ENCODE measurements around the gene RBM38. TPM values are rescaled to one million over a fixed set of nuclear protein-coding genes. Genes with fewer than 3 reads are reported as not detected.
"Not testable (repeated sequence)": the region's sequence is repeated elsewhere in the genome, so short reads cannot be mapped to it uniquely, and the experiment has no call there.

The RBM38 gene
- total RNA-seq, 1 donor from 2014 or later: 26.6 TPM

DNA sequence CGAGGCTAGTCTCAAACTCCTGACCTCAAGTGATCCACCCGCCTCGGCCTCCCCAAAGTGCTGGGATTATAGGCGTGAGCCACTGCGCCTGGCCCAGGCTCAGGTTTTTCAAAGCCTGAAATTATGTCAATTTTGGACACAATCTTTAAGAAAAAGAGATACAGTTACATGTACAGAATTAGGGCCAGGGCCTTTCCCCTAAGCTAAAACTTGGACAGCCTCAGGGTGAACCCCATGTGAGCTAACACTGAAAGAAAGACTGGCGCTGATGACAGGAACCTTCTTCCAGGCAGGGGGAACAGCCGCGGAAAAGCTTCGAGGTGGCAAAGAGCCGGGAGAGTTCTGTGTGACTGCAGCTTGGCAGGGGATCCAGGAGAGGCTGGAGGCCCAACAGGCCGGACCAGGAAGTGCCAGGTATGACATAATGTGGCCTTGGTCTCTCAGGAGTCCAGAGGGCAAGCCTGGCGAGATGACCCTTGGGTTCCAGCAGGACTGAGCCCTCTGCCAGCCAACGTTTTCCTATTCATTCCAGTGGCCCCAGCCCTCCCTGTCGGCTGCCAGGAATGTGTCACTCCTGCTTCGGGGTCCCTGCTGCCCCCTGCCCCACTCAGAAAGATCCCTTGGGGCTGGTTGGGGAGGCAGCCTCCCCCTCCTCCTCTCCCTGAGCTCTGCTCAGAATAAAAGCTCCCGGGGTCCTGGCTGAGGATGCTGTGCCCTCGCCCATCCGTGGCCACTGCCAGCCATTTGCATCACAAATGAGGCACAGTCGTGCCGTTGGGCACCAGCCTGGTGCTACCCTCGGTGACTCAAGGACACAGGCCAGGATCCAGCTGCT lies 37.3 kb downstream of the RBM38 start:
- H3K4me1 Mint-ChIP-seq: peaks cover 24% of the 10 kb centered on the region
- Histone ChIP-seq H3K79me2 (ENCODE audit: low read depth) (no peaks in the 10 kb centered on the region), H3K9ac (no peak overlapping the region), H3K36me3 (no peaks in the 10 kb centered on the region), H2AFZ (replicated peaks) (no peak overlapping the region), H3K4me3 (no peak overlapping the region), H3K4me2 (no peak overlapping the region), H3F3A (ENCODE audit: low read depth) (no peaks in the 10 kb centered on the region), H3K9me3 (ENCODE audit: low read depth) (no peaks in the 10 kb centered on the region), H4K20me1 (ENCODE audit: low read depth) (no peaks in the 10 kb centered on the region), H3K27me3 (no peaks in the 10 kb centered on the region), H3K4me1 (peaks cover 10% of the 10 kb centered on the region), H3K27ac (no peak overlapping the region)
- H3K9me3 Mint-ChIP-seq: no peaks in the 10 kb centered on the region
- no peak for DNase-seq (ENCODE audit: low spot score)
- no peaks in the 10 kb centered on the region for H3K36me3 Mint-ChIP-seq
- TF ChIP-seq EZH2 (IDR thresholded peaks at IDR 0.05) (no peak), EZH2phosphoT487 (IDR thresholded peaks at IDR 0.05) (no peak)
- TF ChIP-seq, protein P1, sequence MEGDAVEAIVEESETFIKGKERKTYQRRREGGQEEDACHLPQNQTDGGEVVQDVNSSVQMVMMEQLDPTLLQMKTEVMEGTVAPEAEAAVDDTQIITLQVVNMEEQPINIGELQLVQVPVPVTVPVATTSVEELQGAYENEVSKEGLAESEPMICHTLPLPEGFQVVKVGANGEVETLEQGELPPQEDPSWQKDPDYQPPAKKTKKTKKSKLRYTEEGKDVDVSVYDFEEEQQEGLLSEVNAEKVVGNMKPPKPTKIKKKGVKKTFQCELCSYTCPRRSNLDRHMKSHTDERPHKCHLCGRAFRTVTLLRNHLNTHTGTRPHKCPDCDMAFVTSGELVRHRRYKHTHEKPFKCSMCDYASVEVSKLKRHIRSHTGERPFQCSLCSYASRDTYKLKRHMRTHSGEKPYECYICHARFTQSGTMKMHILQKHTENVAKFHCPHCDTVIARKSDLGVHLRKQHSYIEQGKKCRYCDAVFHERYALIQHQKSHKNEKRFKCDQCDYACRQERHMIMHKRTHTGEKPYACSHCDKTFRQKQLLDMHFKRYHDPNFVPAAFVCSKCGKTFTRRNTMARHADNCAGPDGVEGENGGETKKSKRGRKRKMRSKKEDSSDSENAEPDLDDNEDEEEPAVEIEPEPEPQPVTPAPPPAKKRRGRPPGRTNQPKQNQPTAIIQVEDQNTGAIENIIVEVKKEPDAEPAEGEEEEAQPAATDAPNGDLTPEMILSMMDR (IDR thresholded peaks at IDR 0.05): no peak
- peaks cover 4% of the 10 kb centered on the region for H3K27me3 Mint-ChIP-seq (ENCODE audit: insufficient read depth, low read depth)
- no peak overlapping the region for H3K4me3 Mint-ChIP-seq
- no peak overlapping the region for H3K27ac Mint-ChIP-seq

- H3K4me3 Mint-ChIP-seq: no peak overlapping the region
- no peaks in the 10 kb centered on the region for H3K36me3 ChIP-seq
- no peak for DNase-seq (ENCODE audit: low spot score)
- no peak overlapping the region for H3K9ac ChIP-seq
- no peak overlapping the region for H3K4me2 ChIP-seq
- H3K79me2 ChIP-seq (ENCODE audit: low read depth): no peaks in the 10 kb centered on the region
- H3K9me3 Mint-ChIP-seq: no peaks in the 10 kb centered on the region
- H3K4me1 ChIP-seq: peaks cover 10% of the 10 kb centered on the region
- no peaks in the 10 kb centered on the region for H3K27me3 ChIP-seq
- no peak overlapping the region for H2AFZ ChIP-seq (replicated peaks)
- H3K27ac ChIP-seq: no peak overlapping the region
- no peaks in the 10 kb centered on the region for H3K36me3 Mint-ChIP-seq
- peaks cover 4% of the 10 kb centered on the region for H3K27me3 Mint-ChIP-seq (ENCODE audit: insufficient read depth, low read depth)
- H4K20me1 ChIP-seq (ENCODE audit: low read depth): no peaks in the 10 kb centered on the region
- no peak overlapping the region for H3K4me3 ChIP-seq
- peaks cover 28% of the 10 kb centered on the region for H3K4me1 Mint-ChIP-seq
- H3K27ac Mint-ChIP-seq: no peak overlapping the region
- H3F3A ChIP-seq (ENCODE audit: low read depth): no peaks in the 10 kb centered on the region
- H3K9me3 ChIP-seq (ENCODE audit: low read depth): no peaks in the 10 kb centered on the region
- TF ChIP-seq EZH2phosphoT487 (IDR thresholded peaks at IDR 0.05): no peak
- TF ChIP-seq EZH2 (IDR thresholded peaks at IDR 0.05): no peak
- TF ChIP-seq, protein P1 (IDR thresholded peaks at IDR 0.05): no peak
Measured at GRCh38 chr20:57429159-57429496, 37.9 kb downstream of the RBM38 start.

GRCh38 chr20:57429580-57430200 lies 38.5 kb downstream of the RBM38 start:
- no peaks in the 10 kb centered on the region for H3K36me3 Mint-ChIP-seq
- Histone ChIP-seq H3K4me1 (peaks cover 10% of the 10 kb centered on the region), H2AFZ (replicated peaks) (no peak overlapping the region), H3K9ac (no peak overlapping the region), H3K9me3 (ENCODE audit: low read depth) (no peaks in the 10 kb centered on the region), H3K4me2 (no peak overlapping the region), H3K4me3 (no peak overlapping the region), H4K20me1 (ENCODE audit: low read depth) (no peaks in the 10 kb centered on the region), H3F3A (ENCODE audit: low read depth) (no peaks in the 10 kb centered on the region), H3K36me3 (no peaks in the 10 kb centered on the region), H3K27ac (no peak overlapping the region), H3K79me2 (ENCODE audit: low read depth) (no peaks in the 10 kb centered on the region), H3K27me3 (no peaks in the 10 kb centered on the region)
- DNase-seq (ENCODE audit: low spot score): no peak
- TF ChIP-seq EZH2phosphoT487 (IDR thresholded peaks at IDR 0.05): no peak
- TF ChIP-seq, protein P1 (IDR thresholded peaks at IDR 0.05): no peak
- TF ChIP-seq EZH2 (IDR thresholded peaks at IDR 0.05): no peak
- H3K27ac Mint-ChIP-seq: no peak overlapping the region
- no peak overlapping the region for H3K4me3 Mint-ChIP-seq
- H3K27me3 Mint-ChIP-seq (ENCODE audit: insufficient read depth, low read depth): peaks cover 7% of the 10 kb centered on the region
- no peaks in the 10 kb centered on the region for H3K9me3 Mint-ChIP-seq
- H3K4me1 Mint-ChIP-seq: peaks cover 31% of the 10 kb centered on the region

- H3K4me3 Mint-ChIP-seq; H3K27ac Mint-ChIP-seq; H3K4me1 ChIP-seq; H3K4me3 ChIP-seq; H3K36me3 ChIP-seq; H3K4me2 ChIP-seq; H3K9me3 ChIP-seq (ENCODE audit: low read depth); H2AFZ ChIP-seq (replicated peaks); DNase-seq (ENCODE audit: low spot score); H3K27me3 Mint-ChIP-seq (ENCODE audit: insufficient read depth, low read depth); H3K27me3 ChIP-seq; H3K79me2 ChIP-seq (ENCODE audit: low read depth); H3K9ac ChIP-seq; H3F3A ChIP-seq (ENCODE audit: low read depth); H4K20me1 ChIP-seq (ENCODE audit: low read depth); H3K27ac ChIP-seq; H3K36me3 Mint-ChIP-seq; H3K9me3 Mint-ChIP-seq: not testable (repeated sequence)
- H3K4me1 Mint-ChIP-seq: peaks cover 31% of the 10 kb centered on the region
Measured at GRCh38 chr20:57430201-57430596, 39.0 kb downstream of the RBM38 start.

Measured in neural progenitor cell (in vitro differentiated cells).